Mesenchymal stem cell (in vitro differentiated cells and primary cell): ENCODE results near the gene C9orf152.
A peak's percentile ranks its signal among the peaks of the same experiment; 100 is the strongest.

Experiments
- DNase-seq: peaks from one replicate; pipeline ENCODE4 v3.0.0-alpha.2; 2013
- H2AFZ ChIP-seq: one replicate; pipeline ENCODE4 v1.6.1; 2013; ENCODE audit warnings: low read depth, mild to moderate bottlenecking, control low read depth, inconsistent platforms, low read length, moderate library complexity
- H2AK5ac ChIP-seq: 2 replicates; pipeline ENCODE4 v1.6.1; 2013; ENCODE audit warnings: low read length, moderate library complexity, mild to moderate bottlenecking, inconsistent platforms; ENCODE audit not compliant: severe bottlenecking
- H2BK120ac ChIP-seq: one replicate; pipeline ENCODE4 v1.6.1; 2013; ENCODE audit warnings: low read depth, mild to moderate bottlenecking, inconsistent platforms, low read length, moderate library complexity
- H2BK12ac ChIP-seq, 2 experiments: one replicate each; pipeline ENCODE4 v1.6.1; 2013; ENCODE audit warnings: inconsistent platforms in 2 of 2, low read length in 2 of 2, mild to moderate bottlenecking in 2 of 2, moderate library complexity in 2 of 2, control low read depth in 1 of 2
- H2BK15ac ChIP-seq: one replicate; pipeline ENCODE4 v1.6.1; 2013; ENCODE audit warnings: mild to moderate bottlenecking, low read depth, inconsistent platforms; ENCODE audit not compliant: poor library complexity, severe bottlenecking
- H2BK5ac ChIP-seq: 2 replicates; pipeline ENCODE4 v1.6.1; 2013; ENCODE audit warnings: low read depth, mild to moderate bottlenecking, low read length, control low read depth, inconsistent platforms; ENCODE audit not compliant: poor library complexity, severe bottlenecking
- H3K14ac ChIP-seq, 2 experiments: one replicate each; pipeline ENCODE4 v1.6.1; 2013; ENCODE audit warnings: inconsistent platforms in 2 of 2, low read length in 2 of 2, control low read depth in 1 of 2, mild to moderate bottlenecking in 1 of 2, moderate library complexity in 1 of 2
- H3K18ac ChIP-seq, 2 experiments: one replicate each; pipeline ENCODE4 v1.6.1; 2013; ENCODE audit warnings: inconsistent platforms in 2 of 2, low read length in 2 of 2, control low read depth in 1 of 2, low read depth in 1 of 2, mild to moderate bottlenecking in 1 of 2
- H3K23ac ChIP-seq, 2 experiments: one replicate each; pipeline ENCODE4 v1.6.1; 2013; ENCODE audit warnings: inconsistent platforms in 2 of 2, low read length in 2 of 2, mild to moderate bottlenecking in 2 of 2, moderate library complexity in 2 of 2, control low read depth in 1 of 2
- H3K27ac ChIP-seq: 2 replicates; pipeline ENCODE4 v1.5.1; 2013; ENCODE audit warnings: mild to moderate bottlenecking, moderate library complexity, low read length, control low read depth, inconsistent platforms; ENCODE audit not compliant: poor library complexity, severe bottlenecking
- H3K27me3 ChIP-seq, 2 experiments: 2 replicates each; pipeline versions ENCODE4 v1.6.1 to v1.7.0; 2013; ENCODE audit warnings: low read length in 2 of 2, mild to moderate bottlenecking in 2 of 2, moderate library complexity in 2 of 2, control low read depth in 1 of 2, inconsistent platforms in 1 of 2; ENCODE audit not compliant: control insufficient read depth in 1 of 2, insufficient read depth in 1 of 2
- H3K36me3 ChIP-seq, 2 experiments: 2 replicates each; pipeline versions ENCODE4 v1.6.1 to v1.7.0; 2013; ENCODE audit warnings: low read length in 2 of 2, control low read depth in 1 of 2, inconsistent platforms in 1 of 2, low read depth in 1 of 2, mild to moderate bottlenecking in 1 of 2; ENCODE audit not compliant: insufficient read depth in 2 of 2, control insufficient read depth in 1 of 2
- H3K4ac ChIP-seq, 2 experiments: one replicate each; pipeline ENCODE4 v1.6.1; 2013; ENCODE audit warnings: inconsistent platforms in 2 of 2, low read length in 2 of 2, mild to moderate bottlenecking in 2 of 2, moderate library complexity in 2 of 2, control low read depth in 1 of 2, low read depth in 1 of 2
- H3K4me1 ChIP-seq: 2 replicates; pipeline ENCODE4 v1.6.1; 2013; ENCODE audit warnings: low read depth, low read length, control low read depth; ENCODE audit not compliant: control insufficient read depth, insufficient read depth
- H3K4me2 ChIP-seq: 2 replicates; pipeline ENCODE4 v1.6.1; 2013; ENCODE audit warnings: low read length, mild to moderate bottlenecking, inconsistent platforms; ENCODE audit not compliant: poor library complexity, severe bottlenecking
- H3K4me3 ChIP-seq, 2 experiments: 2 replicates each; pipeline versions ENCODE4 v1.5.1 to v1.7.0; 2013; ENCODE audit warnings: low read length in 2 of 2, mild to moderate bottlenecking in 2 of 2, control low read depth in 1 of 2, low read depth in 1 of 2; ENCODE audit not compliant: insufficient read depth in 1 of 2
- H3K79me1 ChIP-seq: replicated peaks from 2 replicates; pipeline ENCODE4 v1.6.1; 2013; ENCODE audit warnings: mild to moderate bottlenecking, control low read depth, low read length, inconsistent platforms; ENCODE audit not compliant: poor library complexity, severe bottlenecking
- H3K9ac ChIP-seq: 2 replicates; pipeline ENCODE4 v1.7.0; 2013; ENCODE audit warnings: mild to moderate bottlenecking, low read length, moderate library complexity
- H3K9me3 ChIP-seq: 2 replicates; pipeline ENCODE4 v1.7.0; 2013; ENCODE audit warnings: mild to moderate bottlenecking, low read length; ENCODE audit not compliant: control insufficient read depth
- H4K8ac ChIP-seq: one replicate; pipeline ENCODE4 v1.6.1; 2013; ENCODE audit warnings: inconsistent platforms, mild to moderate bottlenecking, low read length, moderate library complexity
- H4K91ac ChIP-seq: one replicate; pipeline ENCODE4 v1.6.1; 2013; ENCODE audit warnings: mild to moderate bottlenecking, low read length, inconsistent platforms
- WGBS: methylation state at CpG from one replicate; pipeline ENCODE4 v1.1.7; 2013; ENCODE audit warnings: mixed read lengths; 5-methylcytosine and 5-hydroxymethylcytosine counted together

The C9orf152 gene

DNA sequence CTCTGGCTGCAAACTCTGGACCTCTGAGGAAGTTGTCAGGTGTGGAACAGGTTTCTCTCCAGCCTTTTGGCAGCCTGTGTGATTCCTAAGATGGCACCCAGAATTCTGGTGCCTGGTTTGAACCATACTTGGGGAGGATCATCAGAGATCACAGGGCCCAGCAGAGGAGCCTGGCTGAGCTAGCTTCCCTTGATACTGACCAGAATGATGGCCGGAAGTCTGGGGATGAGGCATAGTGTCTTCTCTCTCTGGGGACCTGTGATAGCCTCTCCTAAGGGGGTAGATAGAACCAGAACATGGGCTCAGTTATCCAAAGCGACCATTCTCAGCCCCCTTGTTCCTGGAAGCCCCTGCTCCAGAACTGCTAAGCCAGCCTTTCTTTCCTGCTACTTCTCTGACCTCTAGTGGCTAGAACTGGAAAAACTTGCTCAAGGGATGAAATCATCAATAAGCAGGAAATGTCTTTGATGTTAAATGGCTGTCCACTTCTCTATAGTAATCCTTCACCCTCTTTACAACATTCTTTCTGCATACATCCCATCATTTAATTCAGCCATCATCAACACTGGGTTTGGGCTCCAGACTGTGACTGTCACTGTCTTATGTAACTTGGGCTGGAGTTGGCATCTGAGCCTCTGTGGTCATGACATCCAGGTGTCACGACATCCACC, 55.1 kb downstream of the C9orf152 start:
- no peak overlapping the region for H4K91ac ChIP-seq
- H2AFZ ChIP-seq: no peak overlapping the region
- H4K8ac ChIP-seq: no peak overlapping the region
- H3K23ac ChIP-seq: no peak overlapping the region
- H2BK12ac ChIP-seq: no peak overlapping the region
- no peak overlapping the region for H3K4me2 ChIP-seq
- peaks cover 10 to 50% of the 10 kb centered on the region in 2 experiments for H3K36me3 ChIP-seq
- DNase-seq: peak; percentile 83
- WGBS: 73% methylated on average over 3 of the region's 3 CpGs
- H3K4me1 ChIP-seq: peaks cover 20% of the 10 kb centered on the region
- H3K27me3 ChIP-seq: no peaks in the 10 kb centered on the region
- no peak overlapping the region for H3K4ac ChIP-seq
- H3K27ac ChIP-seq: no peak overlapping the region
- H2AK5ac ChIP-seq: no peak overlapping the region
- no peaks in the 10 kb centered on the region for H3K9me3 ChIP-seq
- no peak overlapping the region for H3K14ac ChIP-seq
- H3K4me3 ChIP-seq: no peak overlapping the region
- H3K18ac ChIP-seq: no peak overlapping the region
- peak overlapping the region; percentile 38 for H3K9ac ChIP-seq
- no peak overlapping the region for H2BK5ac ChIP-seq
- peaks cover 14% of the 10 kb centered on the region for H3K79me1 ChIP-seq
- no peak overlapping the region for H2BK15ac ChIP-seq
- H2BK120ac ChIP-seq: no peak overlapping the region
